ENCODE results near the gene EMP3. TPM values are rescaled to one million over a fixed set of nuclear protein-coding genes. Genes with fewer than 3 reads are reported as not detected.

The EMP3 gene
- total RNA-seq, 1 donor from 2014 or later = 1.2 TPM

- H3K9me3 ChIP-seq (ENCODE audit: low read depth) = no peaks in the 10 kb centered on the region
- H3K36me3 ChIP-seq = peaks cover 8% of the 10 kb centered on the region
- TF ChIP-seq CTCF (IDR thresholded peaks at IDR 0.05) (no peak), EZH2phosphoT487 (IDR thresholded peaks at IDR 0.05) (no peak), EZH2 (IDR thresholded peaks at IDR 0.05) (no peak)
- Mint-ChIP-seq H3K27ac (no peak overlapping the region), H3K4me3 (no peak overlapping the region), H3K36me3 (peaks cover 58% of the 10 kb centered on the region), H3K27me3 (ENCODE audit: insufficient read depth, low read depth) (no peaks in the 10 kb centered on the region), H3K9me3 (peaks cover 11% of the 10 kb centered on the region), H3K4me1 (peaks cover 6% of the 10 kb centered on the region)
- DNase-seq (ENCODE audit: low spot score) = no peak
- no peaks in the 10 kb centered on the region for H4K20me1 ChIP-seq (ENCODE audit: low read depth)
- no peak overlapping the region for H3K27ac ChIP-seq
- H3F3A ChIP-seq (ENCODE audit: low read depth) = peaks cover 6% of the 10 kb centered on the region
- no peak overlapping the region for H3K4me3 ChIP-seq
- H3K4me1 ChIP-seq = no peaks in the 10 kb centered on the region
- H2AFZ ChIP-seq (replicated peaks) = no peak overlapping the region
- no peak overlapping the region for H3K9ac ChIP-seq
- H3K79me2 ChIP-seq (ENCODE audit: low read depth) = no peaks in the 10 kb centered on the region
- H3K4me2 ChIP-seq = no peak overlapping the region
- no peaks in the 10 kb centered on the region for H3K27me3 ChIP-seq
Measured at GRCh38 chr19:48284896-48285295, 40.5 kb upstream of the EMP3 start.

DNA sequence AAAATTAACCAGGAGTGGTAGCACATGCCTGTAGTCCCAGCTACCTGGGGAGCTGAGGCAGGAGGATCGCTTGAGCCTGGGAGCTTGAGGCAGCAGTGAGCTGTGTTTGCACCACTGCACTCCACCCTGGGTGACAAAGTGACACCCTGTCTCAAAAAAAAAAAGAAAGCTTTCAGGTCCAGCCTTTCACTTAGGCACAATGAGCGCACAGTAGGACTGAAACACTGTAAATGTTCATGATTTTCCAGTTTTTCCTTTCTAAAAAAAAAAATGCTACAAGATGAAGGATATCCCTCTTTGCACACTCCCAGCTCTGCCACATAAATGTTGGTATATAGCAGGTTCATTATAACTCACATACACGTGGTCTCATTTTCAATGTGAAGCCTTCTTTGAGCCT lies 37.6 kb upstream of the EMP3 start:
- DNase-seq (ENCODE audit: low spot score) = no peak
- H3K79me2 ChIP-seq (ENCODE audit: low read depth) = no peaks in the 10 kb centered on the region
- H4K20me1 ChIP-seq (ENCODE audit: low read depth) = no peaks in the 10 kb centered on the region
- peaks cover 8% of the 10 kb centered on the region for H3K4me1 Mint-ChIP-seq
- no peaks in the 10 kb centered on the region for H3K27me3 Mint-ChIP-seq (ENCODE audit: insufficient read depth, low read depth)
- H3K4me2 ChIP-seq = no peak overlapping the region
- no peak overlapping the region for H2AFZ ChIP-seq (replicated peaks)
- TF ChIP-seq EZH2 (IDR thresholded peaks at IDR 0.05) (no peak), CTCF (IDR thresholded peaks at IDR 0.05) (no peak), EZH2phosphoT487 (IDR thresholded peaks at IDR 0.05) (no peak)
- H3K27ac ChIP-seq = no peak overlapping the region
- peaks cover 48% of the 10 kb centered on the region for H3K36me3 Mint-ChIP-seq
- H3K9me3 Mint-ChIP-seq = peaks cover 11% of the 10 kb centered on the region
- peaks cover 8% of the 10 kb centered on the region for H3K4me1 ChIP-seq
- H3K27me3 ChIP-seq = peaks cover 6% of the 10 kb centered on the region
- H3K36me3 ChIP-seq = peaks cover 8% of the 10 kb centered on the region
- no peaks in the 10 kb centered on the region for H3K9me3 ChIP-seq (ENCODE audit: low read depth)
- peaks cover 25% of the 10 kb centered on the region for H3F3A ChIP-seq (ENCODE audit: low read depth)
- no peak overlapping the region for H3K9ac ChIP-seq
- H3K27ac Mint-ChIP-seq = no peak overlapping the region
- no peak overlapping the region for H3K4me3 Mint-ChIP-seq
- H3K4me3 ChIP-seq = no peak overlapping the region

- H2AFZ ChIP-seq (replicated peaks) = peak overlapping the region; percentile 93
- H3K4me3 Mint-ChIP-seq = peak overlapping the region; percentile 35
Measured at GRCh38 chr19:48290401-48290770, 35.0 kb upstream of the EMP3 start.

More at GRCh38 chr19:48290401-48290770, 35.0 kb upstream of the EMP3 start:
- peaks cover 8% of the 10 kb centered on the region for H3K36me3 ChIP-seq
- H3K27ac Mint-ChIP-seq = no peak overlapping the region
- no peak overlapping the region for H3K27ac ChIP-seq
- H3K9me3 ChIP-seq (ENCODE audit: low read depth) = no peaks in the 10 kb centered on the region
- peak; percentile 80 for DNase-seq (ENCODE audit: low spot score)
- TF ChIP-seq CTCF (IDR thresholded peaks at IDR 0.05) (peak; percentile 53), EZH2phosphoT487 (IDR thresholded peaks at IDR 0.05) (no peak)
- peak overlapping the region; percentile 59 for H3K4me3 ChIP-seq
- H3K9me3 Mint-ChIP-seq = peaks cover 6% of the 10 kb centered on the region
- H3K4me1 ChIP-seq = peaks cover 8% of the 10 kb centered on the region
- no peaks in the 10 kb centered on the region for H3K79me2 ChIP-seq (ENCODE audit: low read depth)
- H3K36me3 Mint-ChIP-seq = peaks cover 27% of the 10 kb centered on the region
- H3K4me1 Mint-ChIP-seq = peaks cover 7% of the 10 kb centered on the region
- H4K20me1 ChIP-seq (ENCODE audit: low read depth) = no peaks in the 10 kb centered on the region
- peaks cover 6% of the 10 kb centered on the region for H3K27me3 ChIP-seq
- no peak overlapping the region for H3K9ac ChIP-seq
- H3K27me3 Mint-ChIP-seq (ENCODE audit: insufficient read depth, low read depth) = peaks cover 2% of the 10 kb centered on the region
- H3K4me2 ChIP-seq = peak overlapping the region; percentile 89
- H3F3A ChIP-seq (ENCODE audit: low read depth) = peaks cover 25% of the 10 kb centered on the region
